ENCODE results near the gene MAPKAPK2.

MAPKAPK2 gene

GRCh38 chr1:206661161-206661820 is 23.4 kb upstream of the MAPKAPK2 start:
- ATAC-seq: no peak

- ATAC-seq: peak; percentile 33 to 48
These were observed 22.2 kb upstream of the MAPKAPK2 start for GRCh38 chr1:206662396-206663092.

- ATAC-seq: no peak
These were observed 21.3 kb upstream of the MAPKAPK2 start for GRCh38 chr1:206663362-206663761.

DNA sequence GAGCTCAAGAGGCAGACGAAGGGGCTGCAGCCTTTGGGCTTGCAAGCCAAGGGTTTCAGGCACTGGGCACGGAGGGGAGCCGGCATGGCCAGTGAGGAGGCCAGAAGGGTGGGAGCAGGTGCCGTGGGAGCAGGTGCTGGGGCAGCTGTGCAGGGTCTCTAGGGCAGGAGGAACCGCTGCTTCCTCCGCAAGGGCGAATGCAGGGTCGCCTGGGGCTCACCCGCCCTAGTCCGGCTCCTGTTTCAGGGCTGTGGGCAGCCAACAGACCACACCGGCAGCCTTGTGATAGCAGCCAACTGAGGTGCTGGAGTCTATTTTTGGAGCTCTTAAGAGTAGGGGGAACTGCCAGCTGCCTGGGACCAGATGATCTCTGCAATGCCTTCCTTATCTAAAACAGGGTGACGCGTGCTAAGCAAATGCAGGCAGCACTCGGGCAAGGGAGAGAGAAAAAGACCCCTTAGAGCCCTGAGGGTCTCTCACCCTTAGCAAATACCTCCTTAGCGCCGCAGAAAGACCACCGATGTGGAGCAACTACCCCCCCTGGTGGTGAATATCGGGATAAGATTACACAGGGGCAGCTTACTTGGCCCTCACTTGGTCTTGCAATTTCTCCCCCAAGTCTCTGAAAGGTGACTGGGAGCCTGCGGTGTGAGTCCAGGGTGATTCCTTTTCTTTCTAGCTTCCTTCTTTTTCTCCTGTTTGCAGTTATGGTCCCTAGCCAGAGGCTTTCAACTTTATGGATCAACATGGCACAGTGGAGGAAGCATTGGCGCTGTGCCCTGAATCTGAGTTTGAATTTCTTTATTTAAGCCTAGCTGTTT is 20.7 kb upstream of the MAPKAPK2 start:
- ATAC-seq: peak; percentile 66 to 72

GRCh38 chr1:206664740-206665139 is 20.0 kb upstream of the MAPKAPK2 start:
- ATAC-seq: no peak

DNA sequence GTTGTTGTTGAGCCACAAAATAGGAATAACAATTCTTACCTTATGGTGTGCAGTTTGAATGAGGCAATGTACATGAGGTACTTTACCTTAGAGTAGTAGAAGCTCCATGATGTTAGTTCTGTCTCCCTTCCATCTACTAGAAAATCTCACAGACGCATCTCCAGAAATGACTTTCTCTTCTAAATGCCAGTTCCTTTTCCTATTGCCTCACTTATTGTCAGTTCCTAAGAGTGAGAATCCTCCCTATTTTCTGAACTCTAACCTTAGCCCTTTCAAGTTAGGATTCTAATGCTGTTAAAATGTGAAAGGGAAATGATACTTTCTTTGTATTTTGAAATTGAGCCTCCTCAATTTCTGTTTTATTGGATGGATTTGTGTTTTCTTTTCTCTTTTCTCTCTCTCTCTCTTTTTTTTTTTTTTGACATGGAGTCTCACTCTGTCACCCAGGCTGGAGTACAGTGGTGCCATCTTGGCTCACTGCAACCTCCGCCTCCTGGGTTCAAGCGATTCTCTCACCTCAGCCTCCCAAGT is 18.6 kb upstream of the MAPKAPK2 start:
- no peak for ATAC-seq

GRCh38 chr1:206666954-206667665 is 17.6 kb upstream of the MAPKAPK2 start:
- no peak for ATAC-seq

GRCh38 chr1:206668351-206668750 is 16.4 kb upstream of the MAPKAPK2 start:
- no peak for ATAC-seq

DNA sequence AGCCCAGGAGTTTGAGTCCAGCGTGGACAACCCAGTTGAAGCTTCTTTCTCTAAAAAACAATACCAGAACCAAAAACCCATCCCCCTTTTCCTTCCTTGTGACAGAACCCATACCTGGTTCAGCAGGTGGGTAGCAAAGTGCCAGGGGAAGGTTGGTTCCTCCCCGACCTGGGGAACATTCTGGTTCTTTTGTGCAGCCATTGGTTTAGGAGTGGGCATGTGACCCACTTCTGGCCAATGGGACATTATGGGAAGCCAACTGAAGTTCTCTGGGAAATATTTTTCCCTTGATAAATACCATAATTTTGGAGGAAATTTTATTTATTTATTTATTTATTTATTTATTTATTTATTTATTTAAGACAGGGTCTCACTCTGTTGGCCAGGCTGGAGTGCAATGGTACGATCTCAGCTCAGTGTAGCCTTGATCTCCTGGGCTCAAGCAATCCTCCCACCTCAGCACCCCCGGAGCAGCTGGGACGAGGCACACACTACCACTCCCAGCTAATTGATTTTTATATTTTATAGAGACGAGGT is 15.8 kb upstream of the MAPKAPK2 start:
- ATAC-seq: no peak

- no peak for ATAC-seq
These were observed 12.6 kb upstream of the MAPKAPK2 start for GRCh38 chr1:206672011-206672688.

- ATAC-seq: no peak
These were observed 11.6 kb upstream of the MAPKAPK2 start for GRCh38 chr1:206672844-206673758.

DNA sequence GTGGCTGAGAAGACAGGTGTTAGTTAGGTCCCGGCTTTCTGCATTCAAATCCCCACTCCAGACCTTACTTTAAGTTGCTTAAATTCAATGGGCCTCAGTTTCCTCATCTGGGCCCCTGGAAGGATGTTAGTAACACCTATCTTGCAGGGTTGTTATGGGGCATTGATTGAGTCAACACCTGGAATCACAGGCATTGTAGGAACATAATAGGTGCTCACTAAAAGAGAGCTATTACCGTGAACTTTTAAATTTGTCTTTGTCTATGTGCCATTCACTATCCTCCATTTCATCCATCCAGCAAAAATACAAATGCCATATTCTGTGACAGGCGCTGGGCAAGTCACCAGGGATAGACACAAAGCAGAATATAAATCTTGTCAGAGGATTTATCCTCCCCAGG is 10.5 kb upstream of the MAPKAPK2 start:
- ATAC-seq: no peak

DNA sequence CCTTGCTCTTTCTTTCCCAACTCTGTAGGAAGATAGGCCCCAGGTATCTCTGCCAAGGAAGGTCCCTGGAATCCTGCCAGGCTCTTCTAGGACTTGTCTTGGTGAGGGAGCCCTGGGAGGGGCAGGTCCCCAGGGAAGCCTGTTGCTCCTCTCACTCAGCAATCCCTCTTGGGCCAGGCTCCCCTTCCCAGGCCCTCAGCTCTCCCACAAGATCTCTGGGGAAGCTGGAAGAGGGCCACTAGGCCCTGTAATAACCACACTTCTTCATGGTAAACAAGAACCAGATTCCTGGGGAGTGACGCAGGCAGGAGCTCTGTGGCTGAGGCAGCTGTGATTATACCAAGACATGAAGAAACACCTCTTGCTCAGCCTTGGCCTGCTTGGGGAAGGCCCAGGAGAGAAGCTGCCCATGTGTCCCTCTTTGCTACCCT is 9.9 kb upstream of the MAPKAPK2 start:
- ATAC-seq: no peak

- no peak for ATAC-seq
These were observed 8.2 kb upstream of the MAPKAPK2 start for GRCh38 chr1:206676499-206676898.

DNA sequence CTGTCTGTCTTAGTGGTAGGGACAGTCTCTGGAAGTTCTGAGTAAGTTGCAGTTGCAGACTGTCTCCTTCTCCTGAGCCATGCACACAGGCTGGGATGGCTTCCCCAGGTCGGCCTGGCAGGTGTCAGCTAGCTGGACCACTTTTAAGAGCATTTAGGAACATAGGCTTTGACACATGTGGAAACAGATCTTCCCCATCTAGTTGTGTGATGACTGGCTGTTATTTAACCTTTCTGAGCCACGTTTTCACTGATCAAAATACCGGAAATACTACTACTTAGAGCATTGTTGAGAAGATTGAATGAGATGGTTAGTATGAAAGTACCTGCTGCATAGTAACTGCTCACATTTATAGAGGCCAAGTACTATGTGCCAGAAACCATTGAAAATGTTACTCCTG is 6.2 kb upstream of the MAPKAPK2 start:
- ATAC-seq: peak; percentile 51 to 58

- ATAC-seq: peak; percentile 50 to 62
These were observed 4.9 kb upstream of the MAPKAPK2 start for GRCh38 chr1:206679738-206680211.

GRCh38 chr1:206680279-206680678 is 4.4 kb upstream of the MAPKAPK2 start:
- no peak for ATAC-seq

GRCh38 chr1:206681359-206681758 is 3.3 kb upstream of the MAPKAPK2 start:
- no peak for ATAC-seq

DNA sequence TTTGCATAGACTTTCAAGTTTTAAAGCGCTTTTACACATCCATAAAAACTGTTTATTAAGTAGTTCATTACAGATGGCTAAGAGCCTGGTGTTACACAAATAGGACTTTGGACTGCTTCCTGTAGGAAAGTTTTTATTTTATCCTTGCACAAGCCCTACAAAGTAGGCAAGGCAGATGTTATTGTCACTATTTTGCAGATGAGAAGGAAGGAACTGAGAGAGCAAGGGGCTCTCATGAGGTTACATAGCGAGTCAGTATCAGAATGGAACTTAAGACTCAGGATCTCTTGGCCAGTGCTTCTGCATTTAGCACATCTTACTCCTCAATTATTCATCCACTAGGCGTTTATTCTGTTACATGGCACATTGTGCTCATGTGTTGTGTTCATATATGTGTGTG is 2.6 kb upstream of the MAPKAPK2 start:
- no peak for ATAC-seq

DNA sequence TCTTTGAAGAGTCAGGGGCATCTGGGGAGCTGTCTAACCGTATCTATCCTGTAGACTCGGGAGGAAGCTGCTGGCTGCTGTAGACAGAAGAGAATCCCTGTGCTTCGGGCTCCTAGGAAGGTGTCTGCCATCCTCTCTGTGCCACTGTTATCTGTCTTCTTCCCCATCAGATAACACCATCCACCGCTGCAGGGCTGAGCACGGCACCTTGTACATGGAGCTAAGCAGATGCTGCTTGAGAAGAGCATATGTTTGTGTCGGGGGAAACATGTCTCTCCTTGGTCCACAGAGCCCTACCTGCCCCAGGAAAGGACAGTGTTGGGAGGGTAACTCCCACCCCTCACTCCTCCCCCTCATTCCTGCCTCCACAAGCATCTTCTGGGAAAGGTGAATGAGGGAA is 1.4 kb upstream of the MAPKAPK2 start:
- no peak for ATAC-seq

GRCh38 chr1:206684003-206684402 is 702 bp upstream of the MAPKAPK2 start:
- no peak for ATAC-seq
